Measurements from ENCODE around the gene BCL2L11. TPM values are rescaled to one million over a fixed set of nuclear protein-coding genes. Genes with fewer than 3 reads are reported as not detected.

Gene BCL2L11
- total and polyA plus RNA-seq, 9 donors, result 11.6 to 34.7 (median 20.2) TPM

GRCh38 chr2:111121028-111121827 is 514 bp downstream of the BCL2L11 start:
- peak overlapping the region; percentile 65 for H3K4me3 ChIP-seq
- H3K9me3 ChIP-seq, result no peaks in the 10 kb centered on the region
- H3K36me3 ChIP-seq, result no peaks in the 10 kb centered on the region
- peak overlapping the region in 1 of 2 donors; percentile 16 for H3K27ac ChIP-seq
- intact Hi-C loops (cut with DNase I), result no loop called here
- DNase-seq, result peak; percentile 24 to 67 (median 54)
- H3K27me3 ChIP-seq, result no peaks in the 10 kb centered on the region
- TF ChIP-seq CTCF (IDR thresholded peaks at IDR 0.05), result no peak
- no peak for TF ChIP-seq EP300 (IDR thresholded peaks at IDR 0.05)
- TF ChIP-seq POLR2A (IDR thresholded peaks at IDR 0.05), result no peak
- H3K4me1 ChIP-seq (ENCODE audit: insufficient read depth), result peaks cover 16% of the 10 kb centered on the region
- WGBS, 3 donors, result 0% methylated on average over 76 to 80 of the region's 80 CpGs

DNA sequence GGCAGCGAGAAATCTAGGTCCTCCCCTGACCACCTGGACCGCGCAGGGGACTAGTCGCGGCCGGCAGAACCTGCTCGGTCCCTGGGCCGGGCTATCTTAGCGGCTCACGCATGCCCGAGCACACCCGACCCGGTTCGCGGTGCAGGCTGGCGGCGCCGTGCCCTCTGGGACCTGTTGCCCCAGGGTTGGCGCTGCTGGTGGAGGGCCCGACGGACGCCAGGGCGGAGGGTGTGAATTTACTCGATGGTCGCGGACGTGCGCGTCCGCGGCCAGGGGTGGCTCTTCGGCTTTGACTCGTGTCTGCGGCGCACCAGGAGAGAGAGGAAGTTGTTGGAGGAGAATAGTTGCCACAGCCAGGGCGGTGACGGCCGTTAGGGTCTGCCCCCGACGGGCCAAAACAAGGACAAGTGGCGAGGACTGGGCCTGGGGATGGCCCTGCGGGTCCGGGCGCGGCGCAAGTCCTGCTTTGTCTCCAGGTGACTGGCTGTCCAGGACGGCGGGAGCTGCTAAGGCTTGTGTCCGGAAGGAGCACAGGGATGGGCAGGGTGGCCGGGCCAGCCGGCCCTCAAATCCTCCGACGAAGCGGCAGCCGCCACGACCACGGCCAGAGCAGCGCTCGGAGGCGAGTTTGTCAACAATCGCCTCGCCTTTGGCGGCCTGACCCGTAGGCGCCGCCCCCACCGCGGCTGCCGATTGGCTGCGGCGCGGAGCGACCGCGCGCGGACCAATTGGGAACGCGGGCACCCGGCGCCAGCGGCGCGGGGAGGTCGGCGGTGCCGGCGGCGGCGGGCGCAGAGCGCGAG is 1.3 kb downstream of the BCL2L11 start:
- DNase-seq, result peak; percentile 82 to 92 (median 86)
- TF ChIP-seq EP300 (IDR thresholded peaks at IDR 0.05) (no peak), POLR2A (IDR thresholded peaks at IDR 0.05) (no peak), CTCF (IDR thresholded peaks at IDR 0.05) (no peak)
- H3K36me3 ChIP-seq, result no peaks in the 10 kb centered on the region
- H3K9me3 ChIP-seq, result no peaks in the 10 kb centered on the region
- no peaks in the 10 kb centered on the region for H3K27me3 ChIP-seq
- H3K4me1 ChIP-seq (ENCODE audit: insufficient read depth), result peaks cover 14% of the 10 kb centered on the region
- peak overlapping the region; percentile 65 for H3K4me3 ChIP-seq
- WGBS, 3 donors, result 1% methylated on average over 83 to 93 of the region's 93 CpGs
- intact Hi-C loops (cut with DNase I), result no loop called here
- H3K27ac ChIP-seq, result no peak overlapping the region

DNA sequence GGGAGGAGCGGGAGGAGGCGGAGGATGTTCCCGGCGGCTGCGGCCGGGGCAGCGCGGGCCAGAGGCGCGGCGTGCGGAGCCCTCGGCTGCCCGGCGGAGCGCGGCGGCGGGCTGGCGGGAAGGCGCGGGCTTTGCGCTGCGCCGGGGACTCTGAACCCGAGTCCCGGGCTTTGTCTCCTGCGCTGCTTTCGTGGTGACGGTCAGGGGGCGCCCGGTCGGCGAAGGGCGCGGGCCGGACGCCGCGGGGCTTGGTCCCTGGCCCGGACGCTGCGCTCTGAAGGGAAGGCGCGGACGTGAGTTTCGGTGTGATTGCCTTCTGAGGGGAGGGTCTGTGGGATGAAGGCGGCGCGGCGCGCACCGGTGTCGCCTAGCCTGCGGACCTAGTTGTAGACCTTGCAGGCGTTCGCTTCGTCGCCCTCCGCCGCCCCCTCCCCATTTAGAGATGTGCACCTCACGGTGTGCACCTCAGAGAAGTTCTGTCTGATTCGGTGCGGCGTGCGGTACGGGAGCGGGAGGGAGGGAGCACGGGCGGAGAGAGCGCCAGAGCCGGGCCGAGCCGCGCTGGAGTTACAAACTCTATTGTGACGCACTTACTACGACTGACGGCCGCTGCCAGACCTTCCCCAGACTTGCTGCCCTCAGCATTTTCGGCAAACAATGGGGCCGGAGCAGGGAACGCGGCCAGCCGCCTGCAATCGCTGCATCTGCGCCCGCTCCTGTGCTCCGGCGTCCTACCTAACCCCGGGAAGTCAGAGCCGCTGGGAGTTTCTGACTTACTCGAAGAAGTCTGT is 2.1 kb downstream of the BCL2L11 start:
- H3K4me1 ChIP-seq (ENCODE audit: insufficient read depth), result peaks cover 14% of the 10 kb centered on the region
- H3K9me3 ChIP-seq, result no peaks in the 10 kb centered on the region
- DNase-seq, result peak; percentile 70 to 87 (median 82)
- TF ChIP-seq POLR2A (IDR thresholded peaks at IDR 0.05) (peak; percentile 31), EP300 (IDR thresholded peaks at IDR 0.05) (no peak), CTCF (IDR thresholded peaks at IDR 0.05) (no peak)
- peak overlapping the region in 1 of 2 donors; percentile 58 for H3K27ac ChIP-seq
- whole genome bisulfite sequencing, 3 donors, result 0 to 1% (median 0%) methylated on average over 52 to 92 of the region's 92 CpGs
- intact Hi-C loops (cut with DNase I), result no loop called here
- H3K27me3 ChIP-seq, result no peaks in the 10 kb centered on the region
- peak overlapping the region; percentile 65 for H3K4me3 ChIP-seq
- no peaks in the 10 kb centered on the region for H3K36me3 ChIP-seq

DNA sequence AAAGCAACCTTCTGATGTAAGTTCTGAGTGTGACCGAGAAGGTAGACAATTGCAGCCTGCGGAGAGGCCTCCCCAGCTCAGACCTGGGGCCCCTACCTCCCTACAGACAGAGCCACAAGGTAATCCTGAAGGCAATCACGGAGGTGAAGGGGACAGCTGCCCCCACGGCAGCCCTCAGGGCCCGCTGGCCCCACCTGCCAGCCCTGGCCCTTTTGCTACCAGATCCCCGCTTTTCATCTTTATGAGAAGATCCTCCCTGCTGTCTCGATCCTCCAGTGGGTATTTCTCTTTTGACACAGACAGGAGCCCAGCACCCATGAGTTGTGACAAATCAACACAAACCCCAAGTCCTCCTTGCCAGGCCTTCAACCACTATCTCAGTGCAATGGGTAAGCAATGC is 3.0 kb downstream of the BCL2L11 start:
- DNase-seq, result no peak
- Histone ChIP-seq H3K36me3 (no peaks in the 10 kb centered on the region), H3K4me1 (ENCODE audit: insufficient read depth) (peaks cover 14% of the 10 kb centered on the region), H3K27me3 (no peaks in the 10 kb centered on the region), H3K27ac (no peak overlapping the region), H3K9me3 (no peaks in the 10 kb centered on the region), H3K4me3 (no peak overlapping the region)
- TF ChIP-seq POLR2A (IDR thresholded peaks at IDR 0.05), result no peak
- TF ChIP-seq EP300 (IDR thresholded peaks at IDR 0.05), result no peak
- no peak for TF ChIP-seq CTCF (IDR thresholded peaks at IDR 0.05)
- intact Hi-C loops (cut with DNase I), result no loop called here
- 90 to 94% (median 94%) methylated on average over 7 of the region's 7 CpGs for WGBS, 3 donors

Measured in ovary (tissue), 9 donors.